NOMO-1 treated with DMSO at 0.1 percent for 48 hours (cell line): Measurements from ENCODE around the gene C6orf52.
"Not testable (repeated sequence)": the region's sequence is repeated elsewhere in the genome, so short reads cannot be mapped to it uniquely, and the experiment has no call there.

Experiments used
- DNase-seq: peaks from one replicate; lab custom pipeline; 2025; ENCODE audit not compliant: unreplicated experiment; lab: John Stamatoyannopoulos, UW

The C6orf52 gene

GRCh38 chr6:10694302-10695085 is at the start of gene C6orf52, which contains the start of gene PAK1IP1:
Gene C6orf52, minus strand, starts transcription at chr6:10694616. Its CDS starts 7,066 bp downstream, at chr6:10687550.
Gene PAK1IP1, plus strand, starts transcription at chr6:10694972. Its CDS starts 14 bp downstream, at chr6:10694986.
- peak; percentile 95 for DNase-seq

- DNase-seq = no peak
Observed at GRCh38 chr6:10743515-10743914, 49.1 kb upstream of the C6orf52 start.

GRCh38 chr6:10742251-10742650 is 47.8 kb upstream of the C6orf52 start:
- no peak for DNase-seq

GRCh38 chr6:10741643-10742042 is 47.2 kb upstream of the C6orf52 start:
- DNase-seq = not testable (repeated sequence)

- DNase-seq = no peak
Observed at GRCh38 chr6:10740061-10740460, 45.6 kb upstream of the C6orf52 start.

- DNase-seq = no peak
Observed at GRCh38 chr6:10736731-10737130, 42.3 kb upstream of the C6orf52 start.

GRCh38 chr6:10733863-10734262 is 39.4 kb upstream of the C6orf52 start:
- no peak for DNase-seq

GRCh38 chr6:10733151-10733715 is 38.8 kb upstream of the C6orf52 start:
- DNase-seq = no peak

GRCh38 chr6:10730254-10730653 is 35.8 kb upstream of the C6orf52 start:
- DNase-seq = peak; percentile 34

- DNase-seq = no peak
Observed at GRCh38 chr6:10725716-10726115, 31.3 kb upstream of the C6orf52 start.

GRCh38 chr6:10725044-10725443 is 30.6 kb upstream of the C6orf52 start:
- no peak for DNase-seq

GRCh38 chr6:10723567-10723881 is 29.1 kb upstream of the C6orf52 start:
- no peak for DNase-seq

- DNase-seq = peak; percentile 93
Observed at GRCh38 chr6:10722820-10723566, 28.6 kb upstream of the C6orf52 start, which contains the start of gene TMEM14C. Gene TMEM14C, plus strand, starts transcription at chr6:10723070. Its CDS starts 1,544 bp downstream, at chr6:10724614.

- no peak for DNase-seq
Observed at GRCh38 chr6:10722570-10722819, 28.1 kb upstream of the C6orf52 start.

GRCh38 chr6:10721850-10722569 is 27.6 kb upstream of the C6orf52 start:
- DNase-seq = no peak

- DNase-seq = not testable (repeated sequence)
Observed at GRCh38 chr6:10720960-10721849, 26.8 kb upstream of the C6orf52 start.

- DNase-seq = no peak
Observed at GRCh38 chr6:10720265-10720959, 26.0 kb upstream of the C6orf52 start.

GRCh38 chr6:10719964-10720264 is 25.5 kb upstream of the C6orf52 start:
- no peak for DNase-seq

GRCh38 chr6:10719296-10719963 is 25.0 kb upstream of the C6orf52 start:
- no peak for DNase-seq

- no peak for DNase-seq
Observed at GRCh38 chr6:10713962-10714361, 19.5 kb upstream of the C6orf52 start.
